CD4-positive, alpha-beta memory T cell (primary cell): Measurements from ENCODE around the gene OAS1. TPM values are rescaled to one million over a fixed set of nuclear protein-coding genes. Genes with fewer than 3 reads are reported as not detected.
A peak's percentile ranks its signal among the peaks of the same experiment; 100 is the strongest.

Source experiments
- CTCF ChIA-PET: fragments of 350-600 bp; sonication (Branson Sonifier 250); formaldehyde crosslinking; loops from one replicate; lab custom pipeline; 2021; ENCODE audit warnings: inconsistent platforms; ENCODE audit not compliant: partially characterized antibody; lab: Charles Lee
- POLR2A ChIA-PET: fragments of 350-600 bp; sonication (Branson Sonifier 250); formaldehyde crosslinking; loops from one replicate; lab custom pipeline; 2021; ENCODE audit not compliant: partially characterized antibody; lab: Charles Lee
- DNase-seq, 5 donors: peaks; one replicate each; pipeline versions ENCODE4 v3.0.0 to v3.0.0-alpha.2; 2020 to 2022; ENCODE audit warnings: mixed read lengths in 1 of 5
- H3K27ac ChIP-seq: one replicate; pipeline ENCODE4 v1.7.0; 2013; ENCODE audit warnings: low read depth, low read length
- H3K27me3 ChIP-seq: 2 replicates; pipeline ENCODE4 v1.7.0; 2013; ENCODE audit warnings: mild to moderate bottlenecking, low read length, moderate library complexity; ENCODE audit not compliant: insufficient read depth
- H3K36me3 ChIP-seq: 2 replicates; pipeline ENCODE4 v1.7.0; 2013; ENCODE audit warnings: mild to moderate bottlenecking, low read length, moderate library complexity; ENCODE audit not compliant: insufficient read depth
- H3K4me1 ChIP-seq: 2 replicates; pipeline ENCODE4 v1.7.0; 2013; ENCODE audit warnings: mild to moderate bottlenecking, low read length, moderate library complexity; ENCODE audit not compliant: insufficient read depth
- H3K4me3 ChIP-seq, 2 donors: one replicate each; pipeline ENCODE4 v1.7.0; 2013; ENCODE audit warnings: low read length in 2 of 2, mild to moderate bottlenecking in 1 of 2
- H3K9me3 ChIP-seq, 2 donors: one replicate each; pipeline ENCODE4 v1.7.0; 2013; ENCODE audit warnings: low read length in 2 of 2, control low read depth in 1 of 2; ENCODE audit not compliant: control insufficient read depth in 1 of 2
- H3K27ac Mint-ChIP-seq, 7 donors: one replicate each; pipeline ENCODE4 v1.8.0; 2020 to 2021; ENCODE audit warnings: mixed read lengths in 7 of 7, mild to moderate bottlenecking in 6 of 7, inconsistent platforms in 3 of 7, moderate library complexity in 3 of 7
- H3K27me3 Mint-ChIP-seq, 2 donors: one replicate each; pipeline ENCODE4 v1.8.0; 2020 to 2021; ENCODE audit warnings: mixed read lengths in 2 of 2
- H3K36me3 Mint-ChIP-seq, 2 donors: one replicate each; pipeline ENCODE4 v1.8.0; 2020 to 2021; ENCODE audit warnings: mixed read lengths in 2 of 2, inconsistent platforms in 1 of 2, mild to moderate bottlenecking in 1 of 2
- H3K4me1 Mint-ChIP-seq, 4 donors: one replicate each; pipeline ENCODE4 v1.8.0; 2020 to 2021; ENCODE audit warnings: mixed read lengths in 4 of 4, mild to moderate bottlenecking in 1 of 4
- H3K4me3 Mint-ChIP-seq, 8 donors: one replicate each; pipeline ENCODE4 v1.8.0; 2020 to 2021; ENCODE audit warnings: mixed read lengths in 8 of 8, mild to moderate bottlenecking in 7 of 8, moderate library complexity in 6 of 8, inconsistent platforms in 3 of 8
- H3K9me3 Mint-ChIP-seq, 8 donors: one replicate each; pipeline ENCODE4 v1.8.0; 2020 to 2021; ENCODE audit warnings: mixed read lengths in 8 of 8, mild to moderate bottlenecking in 5 of 8, inconsistent platforms in 3 of 8, moderate library complexity in 1 of 8
- intact Hi-C: fragments of 100-400 bp; cut with micrococcal nuclease; formaldehyde crosslinking; loops from one replicate; pipeline ENCODE4 v1.15.1; 2023
- polyA plus RNA-seq, 2 donors: library from polyadenylated mRNA; unstranded; fragments of 300-500 nt; fragmentation: Illumina TruSeq; gene quantifications; one replicate each; pipeline ENCODE4 v1.2.3, GENCODE V29; 2021
- total RNA-seq, 2 experiments: library from RNA; stranded (reverse); gene quantifications; one replicate each; pipeline ENCODE4 v1.2.3, GENCODE V29; 2021

Gene OAS1
- total and polyA plus RNA-seq, 4 experiments from 2014 or later, result 8.4 to 49.3 (median 20.6) TPM

DNA sequence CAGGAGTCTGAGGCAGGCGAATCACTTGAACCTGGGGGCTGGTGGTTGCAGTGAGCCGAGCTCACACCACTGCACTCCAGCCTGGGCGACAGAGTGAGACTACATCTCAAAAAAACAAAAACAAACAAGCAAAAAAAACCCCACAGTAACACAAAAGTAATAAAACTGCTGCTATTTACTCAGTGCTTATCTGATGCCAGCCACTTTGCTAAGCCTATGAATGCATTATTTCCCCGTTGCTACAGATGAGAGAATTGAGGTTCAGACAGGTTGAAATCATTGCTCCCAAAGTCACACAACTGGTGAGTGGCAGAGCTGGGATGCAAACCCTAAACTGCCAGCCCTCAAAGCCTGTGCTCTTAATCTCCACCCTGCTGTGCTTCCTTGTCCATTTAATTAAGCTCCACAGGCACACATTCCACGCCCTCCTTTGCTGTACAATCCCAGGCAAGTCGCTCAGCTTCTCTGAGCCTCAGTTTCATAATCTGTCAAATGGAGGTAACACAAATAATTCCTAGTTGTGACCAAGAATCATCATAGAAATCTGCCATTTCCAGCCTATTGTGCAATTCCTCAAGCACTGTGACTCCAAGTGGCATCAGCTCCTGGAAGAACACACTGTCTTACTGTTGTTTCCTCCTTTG lies 25.8 kb downstream of the OAS1 start:
- Histone ChIP-seq H3K27me3 (no peaks in the 10 kb centered on the region), H3K4me3 (no peak overlapping the region), H3K27ac (no peak overlapping the region), H3K36me3 (no peaks in the 10 kb centered on the region), H3K9me3 (no peaks in the 10 kb centered on the region), H3K4me1 (peaks cover 5% of the 10 kb centered on the region)
- H3K9me3 Mint-ChIP-seq, result peaks cover 0 to 5% (median 0%) of the 10 kb centered on the region in 8 donors
- no peaks in the 10 kb centered on the region for H3K27me3 Mint-ChIP-seq
- POLR2A ChIA-PET, result no interaction called here
- DNase-seq, result no peak
- peaks cover 0 to 21% of the 10 kb centered on the region in 2 donors for H3K36me3 Mint-ChIP-seq
- CTCF ChIA-PET, result interaction anchor here (3.1 kb wide), 1 partner anchor 32 kb away, joined by 13 read pairs; no protein-coding TSS in a partner anchor
- peaks cover 6 to 14% (median 11%) of the 10 kb centered on the region in 4 donors for H3K4me1 Mint-ChIP-seq
- intact Hi-C loops, result no loop called here
- H3K27ac Mint-ChIP-seq, result peak overlapping the region in 4 of 7 donors; percentile 5 to 79 (median 62)
- no peak overlapping the region for H3K4me3 Mint-ChIP-seq

DNA sequence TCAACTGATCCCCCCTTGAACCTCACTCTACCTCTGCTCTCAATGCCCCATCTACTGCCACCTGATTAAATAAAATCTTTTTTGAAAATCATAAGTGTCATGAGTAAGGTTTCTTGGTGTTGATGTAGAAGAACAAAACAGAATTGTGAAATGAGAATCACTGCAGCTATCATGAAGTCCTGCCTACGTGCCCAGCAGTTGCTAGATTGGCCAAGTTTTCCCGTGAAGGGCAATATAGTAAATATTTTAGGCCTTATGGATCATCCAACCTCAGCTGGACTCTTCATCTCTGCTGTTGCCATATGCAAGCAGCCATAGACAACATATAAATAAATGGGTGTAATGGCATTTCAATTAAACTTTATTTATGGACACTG lies 26.4 kb downstream of the OAS1 start:
- peak overlapping the region in 4 of 7 donors; percentile 5 to 79 (median 62) for H3K27ac Mint-ChIP-seq
- H3K36me3 Mint-ChIP-seq, result peaks cover 2 to 18% of the 10 kb centered on the region in 2 donors
- Histone ChIP-seq H3K27ac (no peak overlapping the region), H3K4me3 (no peak overlapping the region), H3K4me1 (peaks cover 9% of the 10 kb centered on the region), H3K36me3 (no peaks in the 10 kb centered on the region), H3K27me3 (no peaks in the 10 kb centered on the region), H3K9me3 (no peaks in the 10 kb centered on the region)
- no peaks in the 10 kb centered on the region for H3K27me3 Mint-ChIP-seq
- POLR2A ChIA-PET, result no interaction called here
- no peak for DNase-seq
- peaks cover 0 to 5% (median 0%) of the 10 kb centered on the region in 8 donors for H3K9me3 Mint-ChIP-seq
- H3K4me1 Mint-ChIP-seq, result peaks cover 11 to 19% (median 16%) of the 10 kb centered on the region in 4 donors
- CTCF ChIA-PET, result interaction anchor here (0.7 kb wide), 1 partner anchor 32 kb away, joined by 4 read pairs; no protein-coding TSS in a partner anchor
- intact Hi-C loops, result no loop called here
- no peak overlapping the region for H3K4me3 Mint-ChIP-seq

DNA sequence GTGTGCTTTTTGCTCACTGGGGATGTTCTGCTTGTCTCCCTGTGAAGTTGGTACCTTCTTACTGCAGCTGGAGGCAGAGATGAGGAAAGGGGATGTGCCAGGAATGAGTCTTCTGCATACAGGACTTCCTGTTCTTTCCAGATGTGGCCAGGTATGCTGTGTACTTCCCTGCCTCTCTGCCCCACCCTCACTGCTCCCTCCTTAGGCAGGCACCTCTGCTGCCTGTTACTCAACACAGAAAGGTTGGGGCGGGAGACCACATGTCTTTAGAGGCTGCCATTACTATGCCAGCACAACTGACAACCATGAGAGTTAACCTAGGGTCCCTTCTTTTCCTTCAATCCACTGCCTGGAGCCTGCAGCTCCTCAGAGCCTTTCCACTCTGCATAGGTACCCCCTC lies 29.5 kb downstream of the OAS1 start:
- peaks cover 28 to 41% (median 34%) of the 10 kb centered on the region in 4 donors for H3K4me1 Mint-ChIP-seq
- intact Hi-C loops, result no loop called here

DNA sequence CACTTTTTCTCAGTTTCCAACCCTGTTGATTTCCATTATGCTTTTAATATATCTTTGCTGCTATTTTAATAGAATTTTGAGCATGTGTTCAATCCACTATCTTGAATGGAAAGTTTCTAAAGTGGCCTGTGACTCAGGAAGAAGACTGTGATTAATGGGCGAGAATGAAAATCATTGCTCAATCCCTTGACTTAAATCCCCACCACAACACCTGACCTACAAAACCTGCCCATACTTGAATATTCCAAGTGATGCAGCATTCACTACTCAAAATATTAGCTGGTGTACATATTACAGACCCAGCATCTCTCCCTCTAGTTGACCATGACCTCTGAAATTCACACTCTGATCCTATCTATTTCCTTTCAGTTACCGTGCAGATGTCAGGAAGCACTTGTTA lies 30.2 kb downstream of the OAS1 start:
- Mint-ChIP-seq H3K4me1 (peaks cover 28 to 45% (median 34%) of the 10 kb centered on the region in 4 donors), H3K9me3 (peaks cover 0 to 5% (median 0%) of the 10 kb centered on the region in 8 donors), H3K27me3 (no peaks in the 10 kb centered on the region), H3K36me3 (peaks cover 0 to 6% of the 10 kb centered on the region in 2 donors), H3K27ac (peak overlapping the region; percentile 70 to 93 (median 84)), H3K4me3 (peak overlapping the region in 7 of 8 donors; percentile 17 to 93 (median 49))
- DNase-seq, result no peak
- intact Hi-C loops, result no loop called here
- peaks cover 35% of the 10 kb centered on the region for H3K4me1 ChIP-seq
- POLR2A ChIA-PET, result interaction anchor here (1.6 to 6.0 kb wide), 3 partner anchors 29 to 41 kb away, joined by 10 to 84 read pairs (median 38); partner anchors contain the start of genes OAS1 and OAS2
- no peak overlapping the region for H3K4me3 ChIP-seq
- no peaks in the 10 kb centered on the region for H3K9me3 ChIP-seq
- H3K27ac ChIP-seq, result peak overlapping the region; percentile 72
- H3K27me3 ChIP-seq, result no peaks in the 10 kb centered on the region
- CTCF ChIA-PET, result interaction anchor here (1.4 to 2.0 kb wide), 4 partner anchors 30 to 41 kb away, joined by 5 to 14 read pairs (median 5); partner anchors contain the start of genes OAS1 and OAS2
- no peaks in the 10 kb centered on the region for H3K36me3 ChIP-seq

More for the DNA sequence above, 29.5 kb downstream of the OAS1 start:
- Mint-ChIP-seq H3K36me3 (peaks cover 0 to 5% of the 10 kb centered on the region in 2 donors), H3K27ac (peak overlapping the region in 6 of 7 donors; percentile 37 to 93 (median 68)), H3K9me3 (peaks cover 0 to 5% (median 0%) of the 10 kb centered on the region in 8 donors), H3K27me3 (no peaks in the 10 kb centered on the region), H3K4me3 (peak overlapping the region in 1 of 8 donors; percentile 5)
- no peaks in the 10 kb centered on the region for H3K9me3 ChIP-seq
- no peak overlapping the region for H3K4me3 ChIP-seq
- peaks cover 32% of the 10 kb centered on the region for H3K4me1 ChIP-seq
- H3K27ac ChIP-seq, result no peak overlapping the region
- ChIA-PET POLR2A (interaction anchor here (2.5 to 6.0 kb wide), 2 partner anchors 29 to 42 kb away, joined by 38 to 84 read pairs; partner anchors contain the start of genes OAS1 and OAS2), CTCF (no interaction called here)
- no peak for DNase-seq
- H3K27me3 ChIP-seq, result no peaks in the 10 kb centered on the region
- H3K36me3 ChIP-seq, result no peaks in the 10 kb centered on the region

DNA sequence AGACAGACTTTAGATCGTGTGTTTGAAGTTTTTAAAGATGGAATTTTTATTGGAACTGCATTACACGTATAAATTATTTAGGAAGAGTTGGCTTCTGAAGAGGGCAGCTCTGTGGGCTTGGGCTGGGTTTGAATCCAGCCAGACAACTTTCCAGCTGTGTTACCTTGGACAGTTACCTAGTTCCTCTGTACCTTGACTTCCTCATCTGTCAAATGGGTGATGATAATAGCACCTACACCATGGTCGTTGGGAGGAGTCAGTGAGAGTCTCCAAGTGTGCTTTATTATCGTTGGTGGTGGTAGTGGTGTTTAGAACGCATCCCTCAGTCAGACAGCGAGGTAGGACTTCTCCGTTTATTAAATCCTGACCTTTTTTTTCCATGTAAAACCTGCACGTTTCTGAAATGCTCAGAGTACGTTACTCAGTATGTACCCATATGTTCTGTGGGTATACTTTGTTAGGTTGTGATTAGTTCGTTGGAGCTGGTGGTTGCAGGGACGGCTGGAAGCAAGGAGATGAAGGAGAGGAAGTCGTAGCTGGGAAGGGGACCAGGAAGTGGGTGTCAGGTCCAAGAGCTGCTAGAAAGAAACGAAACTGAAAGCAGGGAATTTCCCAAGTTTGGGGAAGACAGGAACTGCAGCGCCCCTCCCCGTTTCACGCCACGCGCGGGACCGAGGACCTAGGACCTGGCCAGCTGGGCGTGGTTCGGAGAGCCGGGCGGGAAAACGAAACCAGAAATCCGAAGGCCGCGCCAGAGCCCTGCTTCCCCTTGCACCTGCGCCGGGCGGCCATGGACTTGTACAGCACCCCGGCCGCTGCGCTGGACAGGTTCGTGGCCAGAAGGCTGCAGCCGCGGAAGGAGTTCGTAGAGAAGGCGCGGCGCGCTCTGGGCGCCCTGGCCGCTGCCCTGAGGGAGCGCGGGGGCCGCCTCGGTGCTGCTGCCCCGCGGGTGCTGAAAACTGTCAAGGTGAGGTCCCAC lies 31.3 kb downstream of the OAS1 start, which contains the start of gene OAS3:
OAS3 (plus strand) TSS at position 734 of the 979 bp plus-strand sequence; CDS start at position 791, 57 bp downstream.
- peak; percentile 66 to 87 (median 70) for DNase-seq
- H3K4me1 Mint-ChIP-seq, result peaks cover 28 to 45% (median 36%) of the 10 kb centered on the region in 4 donors
- Histone ChIP-seq H3K9me3 (no peaks in the 10 kb centered on the region), H3K4me1 (peaks cover 35% of the 10 kb centered on the region), H3K27me3 (no peaks in the 10 kb centered on the region), H3K4me3 (peak within 1 kb of the TSS; percentile 72 to 84), H3K36me3 (no peaks in the 10 kb centered on the region), H3K27ac (peak within 1 kb of the TSS; percentile 72)
- intact Hi-C loops, result loop anchor here (1.0 to 2.0 kb wide), 3 partner anchors 31 to 397 kb away; partner anchors contain the start of genes OAS1, OAS2 and SLC8B1
- peaks cover 0 to 9% of the 10 kb centered on the region in 2 donors for H3K36me3 Mint-ChIP-seq
- ChIA-PET POLR2A (interaction anchor here (1.0 to 6.0 kb wide), 9 partner anchors 11 to 119 kb away, joined by 3 to 84 read pairs (median 5); partner anchors contain the start of genes OAS1 and OAS2), CTCF (interaction anchor here (0.9 to 2.0 kb wide), 5 partner anchors 29 to 40 kb away, joined by 4 to 14 read pairs (median 5); partner anchors contain the start of genes OAS1 and OAS2)
- peak within 1 kb of the TSS; percentile 87 to 100 (median 94) for H3K4me3 Mint-ChIP-seq
- H3K27me3 Mint-ChIP-seq, result no peaks in the 10 kb centered on the region
- H3K9me3 Mint-ChIP-seq, result peaks cover 0 to 5% (median 0%) of the 10 kb centered on the region in 8 donors
- peak within 1 kb of the TSS; percentile 85 to 98 (median 96) for H3K27ac Mint-ChIP-seq

DNA sequence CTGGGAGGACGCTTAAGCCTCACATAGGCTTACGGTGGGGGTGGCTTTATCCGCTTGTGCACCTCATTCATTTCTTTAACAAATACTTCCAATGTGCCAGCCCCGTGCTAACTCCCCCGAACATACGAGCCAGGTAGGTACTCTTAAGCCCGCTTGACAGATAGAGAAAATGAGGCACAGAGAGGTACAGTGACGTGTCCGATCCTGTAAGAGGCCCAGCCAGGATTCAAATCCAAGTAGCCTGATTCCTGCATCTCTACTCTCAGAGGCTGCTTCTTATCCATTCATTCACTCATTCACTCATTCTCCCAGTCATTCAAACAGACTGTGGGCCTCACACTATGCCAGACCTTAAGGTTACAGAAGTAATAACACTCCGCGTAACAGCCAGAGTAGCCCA lies 32.0 kb downstream of the OAS1 start:
- intact Hi-C loops, result loop anchor here (1.0 to 2.0 kb wide), 3 partner anchors 32 to 397 kb away; partner anchors contain the start of genes OAS1, OAS2 and SLC8B1
- Mint-ChIP-seq H3K27me3 (no peaks in the 10 kb centered on the region), H3K4me3 (peak overlapping the region; percentile 87 to 100 (median 94)), H3K9me3 (peaks cover 0 to 5% (median 0%) of the 10 kb centered on the region in 8 donors), H3K36me3 (peaks cover 0 to 9% of the 10 kb centered on the region in 2 donors), H3K4me1 (peaks cover 28 to 45% (median 36%) of the 10 kb centered on the region in 4 donors), H3K27ac (peak overlapping the region; percentile 85 to 98 (median 96))
- Histone ChIP-seq H3K27ac (peak overlapping the region; percentile 72), H3K4me3 (peak overlapping the region; percentile 72 to 84), H3K9me3 (no peaks in the 10 kb centered on the region), H3K36me3 (no peaks in the 10 kb centered on the region), H3K27me3 (no peaks in the 10 kb centered on the region), H3K4me1 (peaks cover 35% of the 10 kb centered on the region)
- ChIA-PET CTCF (interaction anchor here (1.7 to 2.7 kb wide), 4 partner anchors 36 to 40 kb away, joined by 5 to 14 read pairs (median 8); partner anchors contain the start of gene OAS2), POLR2A (interaction anchor here (1.1 to 6.0 kb wide), 7 partner anchors 10 to 118 kb away, joined by 3 to 84 read pairs (median 7); partner anchors contain the start of genes OAS1 and OAS2)
- no peak for DNase-seq
